ENCODE data around the gene ARHGAP30.

DNA sequence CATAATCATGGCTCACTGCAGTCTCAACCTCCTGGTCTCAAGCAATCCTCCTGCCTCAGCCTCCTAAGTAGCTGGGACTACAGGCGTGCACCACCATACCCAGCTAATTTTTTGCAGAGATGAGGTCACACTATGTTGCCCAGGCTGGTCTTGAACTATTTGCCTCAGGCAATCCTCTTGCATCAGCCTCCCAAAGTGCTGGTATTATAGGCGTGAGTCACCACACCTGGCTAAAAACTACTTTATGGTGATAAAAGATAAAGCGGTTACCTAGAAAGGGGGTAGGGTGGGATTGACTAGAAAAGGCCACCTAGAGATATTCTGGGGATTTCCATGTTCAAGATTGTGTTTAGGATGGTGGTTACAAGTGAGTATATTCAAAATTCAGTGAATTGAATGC lies 35.9 kb downstream of the ARHGAP30 start:
- TF ChIP-seq EZH2 (IDR thresholded peaks at IDR 0.05; ENCODE audit: insufficient read depth, poor library complexity, severe bottlenecking) = no peak
- TF ChIP-seq EZH2phosphoT487 (IDR thresholded peaks at IDR 0.05; ENCODE audit: insufficient read depth, low read depth) = no peak
